DMS153 treated with DMSO at 0.1 percent for 48 hours (cell line): ENCODE measurements around the gene OVOL2.

ENCODE experiments used
- DNase-seq: peaks from one replicate; lab custom pipeline; 2025; ENCODE audit not compliant: unreplicated experiment; lab: John Stamatoyannopoulos, UW

Gene OVOL2

DNA sequence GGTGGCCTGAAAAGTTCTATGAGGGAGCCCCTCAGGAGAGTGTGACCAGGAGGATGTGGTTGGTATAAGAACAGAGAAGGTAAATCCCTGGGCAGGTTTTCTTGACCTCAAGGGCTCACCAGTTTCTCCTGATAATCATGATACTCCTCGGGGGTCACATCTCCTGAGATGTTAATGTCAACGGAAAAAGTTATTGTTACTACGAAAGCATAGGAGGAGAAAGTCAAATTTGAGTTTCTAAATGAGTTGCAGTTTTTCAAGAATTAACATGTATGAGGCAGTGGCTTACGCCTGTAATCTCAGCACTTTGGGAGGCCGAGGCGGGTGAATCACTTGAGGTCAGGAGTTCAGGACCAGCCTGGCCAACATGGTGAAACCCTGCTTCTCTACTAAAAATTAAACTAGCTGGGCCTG lies 65.5 kb downstream of the OVOL2 start:
- DNase-seq, result no peak

DNA sequence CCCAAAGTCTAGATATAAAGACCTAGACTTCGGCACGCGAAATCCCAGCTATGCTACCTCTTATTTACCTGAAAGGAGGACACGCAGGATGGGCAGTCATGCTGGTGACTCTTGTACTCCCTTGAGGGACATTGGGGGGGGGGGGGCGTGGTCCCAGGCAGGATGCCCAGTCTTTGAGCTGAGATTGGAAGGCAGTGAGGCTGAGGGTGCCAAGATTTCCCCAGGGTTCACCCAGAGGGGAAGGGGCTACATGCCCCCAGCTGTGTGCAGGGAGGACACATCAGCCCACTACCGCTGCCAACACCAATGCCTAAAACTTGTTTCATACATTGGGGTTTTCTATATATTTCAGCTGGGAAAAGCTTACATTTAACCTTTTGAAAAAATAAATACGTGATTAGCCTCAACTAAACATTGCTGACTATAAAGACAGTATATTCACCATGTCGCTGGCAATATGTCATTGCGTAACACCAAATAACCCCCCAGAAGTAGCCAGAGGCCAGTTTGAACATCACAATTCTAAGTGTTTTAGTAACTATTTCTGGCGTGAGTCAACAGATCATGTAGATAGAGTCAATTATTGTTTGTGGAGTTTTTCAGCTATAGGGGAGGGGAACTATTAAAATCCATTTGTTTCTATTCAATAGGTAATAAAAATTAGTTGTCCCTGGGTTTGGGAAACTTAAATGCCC lies 67.3 kb downstream of the OVOL2 start:
- no peak for DNase-seq

DNA sequence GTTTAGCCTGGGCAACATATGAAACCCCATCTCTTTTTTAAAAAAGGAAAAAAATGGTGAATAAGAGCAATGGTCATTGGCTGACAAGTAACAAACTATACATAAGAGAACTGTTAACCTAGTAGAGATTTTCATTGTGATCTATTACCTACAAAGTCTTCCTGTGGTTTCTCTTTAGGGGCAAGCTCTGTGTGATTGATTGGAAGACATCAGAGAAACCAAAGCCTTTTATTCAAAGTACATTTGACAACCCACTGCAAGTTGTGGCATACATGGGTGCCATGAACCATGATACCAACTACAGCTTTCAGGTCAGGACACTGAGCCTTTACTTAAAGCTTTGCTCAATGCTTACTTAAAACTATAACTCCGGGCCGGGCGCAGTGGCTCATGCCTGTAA lies 69.7 kb downstream of the OVOL2 start:
- no peak for DNase-seq

DNA sequence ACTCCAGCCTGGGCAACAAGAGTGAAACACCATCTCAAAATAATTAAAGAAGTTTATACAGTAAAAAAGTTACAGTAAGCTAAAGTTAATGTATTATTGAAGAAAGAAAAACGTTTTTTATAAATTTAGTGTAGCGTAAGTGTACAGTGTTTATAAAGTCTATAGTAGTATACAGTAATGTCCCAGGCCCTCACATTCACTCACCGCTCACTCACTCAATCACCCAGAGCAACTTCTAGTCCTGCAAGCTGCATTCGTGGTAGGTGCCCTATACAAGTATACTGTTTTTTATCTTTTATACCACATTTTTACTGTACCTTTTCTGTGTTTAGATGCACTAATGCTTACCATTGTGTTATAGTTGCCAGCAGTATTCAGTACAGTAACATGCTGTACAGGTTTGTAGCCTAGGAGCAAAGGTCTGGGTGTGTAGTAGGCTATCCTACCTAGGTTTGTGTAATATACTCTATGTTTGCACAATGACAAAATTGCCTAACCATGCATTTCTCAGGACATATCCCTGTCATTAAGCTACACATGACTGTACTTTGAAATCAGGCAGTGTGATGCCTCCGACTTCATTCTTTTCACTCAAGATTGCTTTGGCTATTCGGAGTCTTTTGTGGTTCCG lies 72.2 kb downstream of the OVOL2 start:
- no peak for DNase-seq

DNA sequence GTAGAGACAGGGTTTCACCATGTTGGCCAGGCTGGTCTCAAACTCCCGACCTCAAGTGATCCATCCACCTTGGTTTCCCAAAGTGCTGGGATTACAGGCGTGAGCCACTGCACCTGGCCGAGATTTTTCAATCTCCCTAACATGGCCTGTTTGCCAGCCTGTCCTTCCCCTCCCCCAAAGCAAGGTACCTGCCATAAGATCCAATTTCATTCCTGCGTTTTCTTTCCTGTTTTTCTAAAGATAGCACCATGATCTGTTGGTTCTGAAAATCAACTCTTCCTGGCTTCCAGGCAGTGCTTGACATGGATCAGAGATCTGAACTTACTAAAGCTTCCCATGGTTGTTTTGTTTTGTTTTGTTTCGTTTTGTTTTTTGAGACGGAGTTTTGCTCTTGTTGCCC lies 81.4 kb downstream of the OVOL2 start:
- DNase-seq, result no peak
